ENCODE results near the gene EGFL8. TPM values are rescaled to one million over a fixed set of nuclear protein-coding genes. Genes with fewer than 3 reads are reported as not detected.
"Not testable (repeated sequence)": the region's sequence is repeated elsewhere in the genome, so short reads cannot be mapped to it uniquely, and the experiment has no call there.

EGFL8 gene
- total and polyA plus RNA-seq, 8 donors = 8.1 to 35.2 (median 23.2) TPM

GRCh38 chr6:32183483-32184083, 19.2 kb downstream of the EGFL8 start:
- no peak overlapping the region for H3K4me3 ChIP-seq
- DNase-seq = peak in 1 of 4 donors; percentile 24
- no peak for TF ChIP-seq CTCF (IDR thresholded peaks at IDR 0.05)
- no peak for ATAC-seq
- H3K9me3 ChIP-seq = no peaks in the 10 kb centered on the region
- H3K27me3 ChIP-seq = no peaks in the 10 kb centered on the region
- H3K36me3 ChIP-seq = peaks cover 0 to 62% of the 10 kb centered on the region in 2 donors
- peak overlapping the region; percentile 57 to 68 for H3K27ac ChIP-seq
- intact Hi-C loops (cut with DNase I) = no loop called here
- H3K4me1 ChIP-seq = peaks cover 21 to 93% of the 10 kb centered on the region in 2 donors

GRCh38 chr6:32184084-32184640, 19.8 kb downstream of the EGFL8 start, which contains the start of gene AGER:
Gene AGER (minus strand): TSS chr6:32184253. CDS start chr6:32184222, 31 bp downstream.
- no peak for TF ChIP-seq CTCF (IDR thresholded peaks at IDR 0.05)
- Histone ChIP-seq H3K27ac (peak within 1 kb of the TSS; percentile 57 to 68), H3K4me3 (no peak within 1 kb of the TSS), H3K36me3 (peaks cover 0 to 62% of the 10 kb centered on the region in 2 donors), H3K27me3 (no peaks in the 10 kb centered on the region), H3K9me3 (no peaks in the 10 kb centered on the region), H3K4me1 (peaks cover 19 to 93% of the 10 kb centered on the region in 2 donors)
- DNase-seq (peak in 1 of 4 donors; percentile 65), ATAC-seq (peak; percentile 44)
- intact Hi-C loops (cut with DNase I) = no loop called here

- H3K9me3 ChIP-seq; intact Hi-C loops (cut with DNase I); H3K4me3 ChIP-seq; H3K27me3 ChIP-seq: not testable (repeated sequence)
- Histone ChIP-seq H3K4me1 (peaks cover 19 to 86% of the 10 kb centered on the region in 2 donors), H3K27ac (peak overlapping the region; percentile 65 to 69), H3K36me3 (peaks cover 0 to 53% of the 10 kb centered on the region in 2 donors)
- ATAC-seq (peak; percentile 68), DNase-seq (peak in 2 of 4 donors; percentile 80 to 84)
Observed at GRCh38 chr6:32185681-32186131, 21.3 kb downstream of the EGFL8 start.

GRCh38 chr6:32186151-32186840, 21.9 kb downstream of the EGFL8 start:
- ATAC-seq; DNase-seq; H3K4me3 ChIP-seq; intact Hi-C loops (cut with DNase I); H3K9me3 ChIP-seq; H3K27me3 ChIP-seq: not testable (repeated sequence)
- Histone ChIP-seq H3K36me3 (peaks cover 0 to 47% of the 10 kb centered on the region in 2 donors), H3K4me1 (peaks cover 18 to 88% of the 10 kb centered on the region in 2 donors), H3K27ac (peak overlapping the region; percentile 65 to 69)

GRCh38 chr6:32187009-32187709, 22.8 kb downstream of the EGFL8 start:
- DNase-seq = no peak
- TF ChIP-seq CTCF (IDR thresholded peaks at IDR 0.05) = no peak
- Histone ChIP-seq H3K4me3 (no peak overlapping the region), H3K36me3 (peaks cover 0 to 40% of the 10 kb centered on the region in 2 donors), H3K27ac (peak overlapping the region; percentile 65 to 69), H3K9me3 (no peaks in the 10 kb centered on the region), H3K4me1 (peaks cover 11 to 86% of the 10 kb centered on the region in 2 donors), H3K27me3 (no peaks in the 10 kb centered on the region)
- intact Hi-C loops (cut with DNase I) = no loop called here
- ATAC-seq = no peak

- Histone ChIP-seq H3K4me1 (peaks cover 16 to 86% of the 10 kb centered on the region in 2 donors), H3K27ac (peak overlapping the region; percentile 95 to 100), H3K36me3 (peaks cover 0 to 33% of the 10 kb centered on the region in 2 donors), H3K4me3 (peak overlapping the region; percentile 67 to 78)
- H3K27me3 ChIP-seq; intact Hi-C loops (cut with DNase I); ATAC-seq; DNase-seq; H3K9me3 ChIP-seq: not testable (repeated sequence)
Observed at GRCh38 chr6:32187725-32188380, 23.5 kb downstream of the EGFL8 start.
